Superior temporal gyrus (tissue), 1 donor: ENCODE data around the gene HSP90B1.
A peak's percentile ranks its signal among the peaks of the same experiment; 100 is the strongest.

Experiments used
- DNase-seq: peaks from one replicate; pipeline ENCODE4 v3.0.0-alpha.2; 2016; ENCODE audit errors: extremely low spot score

Gene HSP90B1

DNA sequence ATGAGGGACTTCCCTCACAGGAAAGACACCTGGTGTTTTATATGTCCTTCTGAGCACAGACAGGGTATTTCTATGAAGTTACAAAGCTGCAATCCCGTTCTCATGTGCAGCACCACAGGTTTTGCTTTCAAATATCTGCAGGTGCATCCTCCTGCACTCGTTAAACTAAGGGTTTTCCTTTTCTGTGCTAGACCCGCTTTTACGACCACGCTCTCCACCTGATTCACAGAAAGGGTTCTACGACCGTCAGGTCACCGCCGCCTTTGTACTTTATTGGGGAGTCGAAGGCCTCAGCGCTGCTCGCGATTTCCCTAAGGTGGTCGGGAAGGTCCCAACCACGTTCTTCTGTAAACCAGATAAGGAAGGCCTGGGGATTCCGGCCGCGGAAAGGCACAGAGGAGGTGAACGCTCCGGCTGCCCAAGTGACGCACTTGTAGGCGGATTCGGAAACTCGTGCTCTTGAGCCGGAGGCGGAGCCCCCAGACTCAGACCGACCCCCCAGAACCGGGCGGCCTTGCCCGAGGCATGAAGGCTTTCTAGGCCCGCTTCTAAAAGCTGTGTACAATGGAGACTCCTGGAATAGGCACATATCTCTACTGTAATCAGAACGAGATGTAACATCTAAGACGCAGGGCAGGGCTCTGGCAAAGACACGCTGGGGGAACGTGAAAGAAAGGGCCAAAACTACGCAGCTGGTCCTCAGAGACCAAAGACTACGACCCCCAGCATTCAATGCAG is 995 bp upstream of the HSP90B1 start:
- peak; percentile 95 for DNase-seq

DNA sequence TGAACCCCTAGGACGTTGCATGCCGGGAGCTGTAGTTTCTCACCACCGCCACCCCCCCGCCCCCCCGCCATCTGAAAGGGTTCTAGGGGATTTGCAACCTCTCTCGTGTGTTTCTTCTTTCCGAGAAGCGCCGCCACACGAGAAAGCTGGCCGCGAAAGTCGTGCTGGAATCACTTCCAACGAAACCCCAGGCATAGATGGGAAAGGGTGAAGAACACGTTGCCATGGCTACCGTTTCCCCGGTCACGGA is 501 bp upstream of the HSP90B1 start:
- DNase-seq = no peak

DNA sequence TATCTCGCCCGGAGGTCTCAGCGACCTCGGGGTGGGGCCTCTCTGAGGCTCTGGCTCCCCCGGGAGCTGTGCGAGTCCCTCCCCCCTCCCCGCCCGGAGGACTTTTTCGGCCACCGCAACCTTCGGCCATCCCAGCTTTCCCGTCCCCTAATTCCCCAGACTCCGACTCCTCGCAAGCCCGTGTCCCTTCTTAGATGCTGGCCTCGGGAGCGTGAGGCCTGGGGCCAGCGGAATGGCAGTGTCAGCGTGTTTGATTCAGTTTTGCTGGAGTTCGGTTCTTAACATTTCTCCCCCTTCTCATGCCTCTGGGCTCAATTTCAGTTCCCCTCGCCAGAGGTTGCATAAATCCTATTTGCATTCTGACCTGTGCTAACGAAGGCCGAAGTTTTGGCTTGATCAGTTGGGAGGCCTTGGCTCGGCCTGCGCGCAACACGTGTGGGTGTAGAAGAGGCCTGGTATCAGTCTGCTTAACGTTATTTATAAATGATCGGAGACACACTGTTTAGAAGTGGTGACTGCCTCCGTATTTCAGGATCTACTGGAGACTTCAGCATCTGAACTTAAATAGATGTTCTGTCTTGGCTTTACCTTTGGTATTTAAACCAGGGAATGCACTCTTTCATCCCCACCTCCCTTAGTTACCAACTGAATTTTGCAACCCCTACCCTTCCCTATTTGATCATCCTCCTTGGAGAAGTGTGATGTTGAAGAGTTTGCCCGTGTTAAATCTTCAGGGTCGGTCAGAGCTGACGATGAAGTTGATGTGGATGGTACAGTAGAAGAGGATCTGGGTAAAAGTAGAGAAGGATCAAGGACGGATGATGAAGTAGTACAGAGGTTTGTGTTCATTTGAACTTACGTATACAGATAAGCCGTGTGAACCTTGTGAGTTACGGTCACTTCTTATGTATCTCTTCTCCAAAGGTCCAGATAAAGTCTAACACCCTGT is 851 bp downstream of the HSP90B1 start:
- DNase-seq = no peak

DNA sequence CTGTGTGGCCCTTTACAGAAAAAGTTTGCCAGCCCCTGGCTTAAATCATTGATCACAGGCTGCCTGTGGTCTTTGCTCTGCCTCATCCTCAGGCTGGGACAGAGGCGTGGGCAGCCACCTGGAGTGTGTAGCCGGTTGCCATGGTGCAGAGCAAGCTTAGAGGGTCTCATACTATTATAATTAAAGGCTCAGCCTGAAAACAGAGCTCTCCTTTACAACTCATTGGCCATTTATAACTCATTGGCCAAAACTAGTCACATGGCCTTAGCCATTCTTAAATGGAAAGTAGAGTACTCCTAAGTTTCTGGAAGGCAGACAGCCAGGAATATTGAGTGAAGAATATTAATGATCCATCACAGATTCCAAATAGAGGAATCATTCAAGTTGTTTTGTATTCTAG is 3.0 kb downstream of the HSP90B1 start:
- DNase-seq = no peak

DNA sequence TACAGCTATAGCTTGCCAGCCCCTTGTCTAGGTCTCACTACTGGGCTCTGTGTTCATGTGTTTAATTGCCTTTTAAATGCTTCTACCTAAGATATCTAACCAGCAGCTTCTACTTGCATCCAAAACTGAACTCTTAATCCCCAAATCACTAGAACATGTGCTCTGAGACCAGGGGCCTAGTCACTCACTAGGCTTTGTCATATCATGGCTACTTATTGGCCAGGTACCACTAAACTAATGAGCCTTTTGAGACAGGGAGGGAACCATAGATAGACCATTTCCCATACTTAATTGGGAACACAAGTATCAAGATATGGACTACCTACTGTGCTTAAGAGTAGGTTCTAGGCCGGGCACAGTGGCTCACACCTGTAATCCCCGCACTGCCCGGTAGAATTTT is 6.5 kb downstream of the HSP90B1 start:
- no peak for DNase-seq

DNA sequence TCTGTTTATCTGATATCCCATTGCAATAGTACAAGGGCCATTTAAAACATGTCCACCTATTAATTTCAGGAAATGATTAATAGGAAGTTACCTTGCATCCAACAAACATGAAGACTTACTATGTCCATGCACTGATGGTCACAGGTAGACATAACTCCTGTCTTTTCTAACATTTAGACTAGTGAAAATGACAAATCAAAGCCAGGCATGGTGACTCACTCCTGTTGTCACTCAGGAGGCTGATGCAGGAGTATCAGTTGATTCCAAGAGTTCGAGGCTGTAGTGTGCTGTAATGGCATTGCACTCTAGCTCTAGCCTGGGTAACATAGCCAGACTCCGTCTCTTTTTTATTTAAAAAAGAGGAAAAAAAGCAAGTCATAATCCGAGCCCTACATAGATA is 14.8 kb downstream of the HSP90B1 start:
- no peak for DNase-seq

DNA sequence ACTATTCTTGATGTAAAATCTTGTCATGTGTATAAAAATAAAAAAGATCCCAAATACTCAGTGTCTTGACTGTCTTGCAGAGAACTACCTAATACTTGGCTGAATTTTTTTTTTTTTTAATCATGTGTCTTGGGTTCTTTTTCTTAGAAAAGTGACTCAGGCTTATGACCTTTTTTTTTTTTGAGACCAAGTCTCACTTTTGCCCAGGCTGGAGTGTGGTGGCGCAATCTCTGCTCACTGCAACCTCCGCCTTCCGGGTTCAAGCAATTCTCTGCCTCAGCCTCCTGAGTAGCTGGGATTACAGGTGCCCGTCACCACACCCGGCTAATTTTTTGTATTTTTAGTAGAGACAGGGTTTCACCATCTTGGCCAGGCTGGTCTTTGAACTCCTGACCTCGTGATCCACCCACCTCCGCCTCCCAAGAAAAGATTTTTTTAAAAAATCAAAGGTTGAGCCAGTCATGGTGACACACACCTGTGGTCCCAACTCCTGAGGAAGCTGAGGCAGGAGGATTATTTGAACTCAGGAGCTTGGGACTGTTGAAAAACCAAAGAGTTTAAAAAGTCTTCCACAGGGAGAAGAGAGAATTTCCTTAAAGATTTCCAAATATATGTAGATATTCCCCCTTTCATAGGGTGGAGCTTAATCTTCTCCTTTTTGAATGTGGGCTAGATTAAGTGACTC is 17.8 kb downstream of the HSP90B1 start:
- DNase-seq = no peak

DNA sequence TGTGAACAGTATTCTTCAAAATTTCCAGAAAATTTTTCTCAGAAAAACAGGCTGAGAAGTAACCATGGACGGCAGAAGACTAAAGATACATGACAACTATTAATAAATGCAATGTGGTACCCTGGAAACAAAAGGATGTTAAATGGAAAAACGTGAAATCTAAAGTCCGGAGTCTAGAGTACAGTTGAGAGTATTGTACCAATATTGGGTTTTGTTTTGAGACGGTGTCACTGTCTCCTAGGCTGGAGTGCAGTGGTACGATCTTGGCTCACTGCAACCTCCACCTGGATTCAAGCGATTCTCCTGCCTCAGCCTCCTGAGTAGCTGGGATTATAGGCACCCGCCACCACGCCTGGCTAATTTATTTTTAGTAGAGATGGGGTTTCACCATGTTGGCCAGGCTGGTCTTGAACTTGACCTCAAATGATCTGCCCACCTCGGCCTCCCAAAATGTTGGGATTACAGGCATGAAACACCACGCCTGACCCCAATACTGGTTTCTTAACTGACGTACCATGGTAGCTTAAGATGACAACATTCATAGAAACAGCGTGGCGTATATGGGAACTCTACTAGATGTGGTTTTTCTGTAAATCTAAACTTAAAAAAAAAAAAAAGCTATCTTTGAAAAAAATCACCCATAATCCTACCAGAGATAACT is 18.7 kb downstream of the HSP90B1 start:
- no peak for DNase-seq

DNA sequence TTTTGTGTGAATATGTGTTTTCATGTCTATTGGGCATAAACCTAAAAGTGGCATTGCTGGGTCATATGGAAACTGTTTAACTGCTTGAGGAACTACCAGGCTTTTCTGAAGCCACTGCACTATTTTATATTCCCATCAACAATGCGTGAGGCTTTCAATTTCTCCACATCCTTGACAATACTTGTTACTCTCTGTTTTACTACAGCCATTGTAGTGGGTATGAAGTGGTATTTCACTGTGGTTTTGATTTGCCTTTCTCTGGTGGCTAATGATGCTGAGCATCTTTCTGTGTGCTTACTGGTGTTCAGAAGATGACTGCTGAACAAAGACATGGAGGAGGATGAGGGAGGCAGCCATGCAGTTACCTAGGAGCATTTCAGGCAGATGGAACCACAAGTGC is 22.3 kb downstream of the HSP90B1 start:
- no peak for DNase-seq

DNA sequence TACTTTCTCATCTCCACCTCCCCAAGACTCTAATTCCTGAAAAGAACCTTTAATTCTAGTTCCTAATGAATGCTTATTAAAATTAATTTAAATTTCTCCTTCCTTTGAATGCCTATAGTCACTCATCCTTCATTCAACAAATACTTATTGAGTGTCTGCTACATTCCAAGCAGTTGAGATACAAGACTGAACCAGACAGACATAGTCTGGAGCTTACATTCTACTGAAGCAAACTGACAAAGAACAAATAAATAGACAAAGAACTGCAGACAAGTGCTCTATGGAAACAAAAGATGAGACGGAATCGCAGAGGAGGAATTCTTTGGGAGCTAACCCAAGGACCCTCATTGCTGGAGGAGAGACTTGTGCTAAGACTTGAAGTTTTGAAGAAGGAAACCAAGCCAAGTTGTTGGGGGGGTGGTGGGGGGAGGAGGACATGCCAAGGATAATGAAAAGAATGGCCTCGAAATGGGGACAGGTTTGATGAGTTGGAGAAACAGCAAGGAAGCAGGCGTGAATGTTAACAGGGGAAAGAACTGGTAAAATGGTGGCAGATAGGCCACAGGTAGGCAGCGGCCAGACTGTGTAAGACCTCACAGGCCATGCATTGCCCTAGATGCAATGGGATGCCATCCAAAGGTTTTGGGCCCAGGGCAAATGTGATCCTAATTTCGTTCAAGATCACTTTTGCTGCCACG is 25.8 kb downstream of the HSP90B1 start:
- no peak for DNase-seq

DNA sequence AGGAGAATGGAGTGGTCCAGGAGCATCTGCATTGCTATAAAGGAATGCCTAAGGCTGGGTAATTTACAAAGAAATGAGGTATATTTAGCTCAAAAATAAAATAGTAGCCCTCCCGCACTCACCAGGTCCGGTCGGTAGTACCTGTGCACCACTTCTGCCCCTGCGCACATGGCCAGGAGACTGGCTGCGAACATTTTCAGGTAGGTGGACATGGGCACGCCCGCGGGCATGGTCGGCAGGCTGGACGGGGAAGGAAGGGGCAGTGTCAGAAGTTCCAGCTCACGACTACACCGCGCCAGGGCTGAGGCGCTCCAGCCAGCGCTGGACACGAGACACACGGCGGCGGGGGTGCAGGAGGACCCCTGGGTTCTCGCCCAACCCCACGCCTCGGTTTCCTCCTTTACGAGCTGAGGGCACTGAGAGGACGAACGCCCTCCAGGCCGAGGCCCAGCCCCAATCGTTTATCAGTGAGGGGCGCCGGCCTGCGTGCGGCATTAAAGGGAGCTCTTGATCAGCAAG is 26.4 kb downstream of the HSP90B1 start:
- no peak for DNase-seq

DNA sequence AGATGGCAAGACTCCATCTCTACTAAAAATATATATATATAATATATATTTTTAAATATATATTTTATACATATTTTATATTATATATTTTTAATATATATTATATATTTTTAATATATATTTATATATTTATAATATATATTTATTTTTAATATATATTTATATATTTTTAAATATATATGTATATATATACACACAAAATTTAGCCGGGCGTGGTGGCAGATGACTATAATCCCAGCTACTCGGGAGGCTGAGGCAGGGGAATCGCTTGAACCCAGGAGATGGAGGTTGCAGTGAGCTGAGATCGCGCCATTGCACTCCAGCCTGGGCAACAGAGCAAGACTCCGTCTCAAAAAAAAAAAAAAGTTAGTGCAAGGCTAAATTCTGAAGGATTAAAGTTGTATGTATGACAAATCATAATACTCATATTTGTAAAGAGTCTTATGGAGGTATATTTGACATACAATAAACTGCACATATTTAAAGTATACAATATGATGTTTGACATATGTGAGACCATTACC is 27.7 kb downstream of the HSP90B1 start:
- no peak for DNase-seq

DNA sequence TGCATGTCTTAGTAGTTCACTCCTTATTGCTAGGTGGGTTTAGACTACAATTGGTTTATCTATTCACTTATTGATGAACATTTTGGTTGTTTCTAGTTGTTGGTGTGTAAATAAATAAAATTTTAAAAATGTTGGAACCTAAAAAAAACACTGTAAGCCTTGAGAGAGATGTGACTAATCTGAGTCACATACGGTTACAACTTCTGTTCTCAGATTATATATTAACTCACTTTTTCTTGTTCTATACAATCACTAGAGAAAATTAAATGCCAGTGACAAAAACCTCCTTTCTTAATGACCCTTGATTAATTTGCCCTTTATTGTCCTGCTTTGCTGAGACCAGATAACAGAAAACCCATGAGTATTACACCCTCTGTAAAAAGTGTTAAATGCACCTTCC is 28.4 kb downstream of the HSP90B1 start:
- no peak for DNase-seq

DNA sequence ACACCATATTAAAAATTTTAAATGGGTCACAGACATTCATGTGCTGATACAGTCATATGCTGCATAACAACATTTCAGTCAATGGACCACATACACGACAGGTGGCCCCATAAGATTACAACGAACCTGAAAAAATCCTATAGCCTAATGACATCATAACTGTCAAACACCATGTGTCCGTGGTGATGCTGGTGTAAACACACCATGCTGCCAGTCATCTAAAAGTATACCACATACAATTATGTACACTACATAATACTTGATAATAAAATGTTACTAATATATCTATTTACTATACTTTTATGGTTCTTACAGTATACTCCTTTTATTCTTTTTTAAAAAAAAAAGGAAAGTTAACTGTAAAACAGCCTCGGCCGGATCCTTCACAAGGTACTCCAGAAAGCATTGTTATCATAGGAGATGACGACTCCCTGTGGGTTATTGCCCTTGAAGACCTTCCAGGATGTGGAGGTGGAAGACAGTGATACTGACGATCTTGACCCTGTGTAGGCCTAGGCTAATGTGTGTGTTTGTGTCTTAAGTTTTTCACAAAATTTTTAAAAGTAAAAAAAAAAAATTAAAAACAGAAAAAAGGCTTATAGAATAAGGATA is 30.5 kb downstream of the HSP90B1 start:
- no peak for DNase-seq

DNA sequence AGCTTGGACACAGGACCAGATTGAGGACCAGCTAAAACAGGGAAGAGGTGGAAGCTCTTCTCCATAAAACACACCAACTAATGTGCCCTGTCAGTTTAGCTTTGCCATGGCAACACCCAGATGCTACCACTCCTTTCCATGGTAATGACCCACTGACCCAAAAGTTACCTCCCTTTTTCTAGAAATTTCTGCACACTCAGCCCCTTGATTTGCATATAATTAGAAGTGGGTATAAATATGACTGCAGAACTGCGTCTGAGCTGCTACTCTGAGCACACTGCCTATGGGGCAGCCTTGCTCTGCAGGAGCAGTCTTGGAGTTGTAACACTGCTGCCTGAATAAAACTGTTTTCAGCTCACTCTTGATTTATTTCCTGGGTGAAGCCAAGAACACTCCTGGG is 32.3 kb downstream of the HSP90B1 start:
- DNase-seq = no peak

DNA sequence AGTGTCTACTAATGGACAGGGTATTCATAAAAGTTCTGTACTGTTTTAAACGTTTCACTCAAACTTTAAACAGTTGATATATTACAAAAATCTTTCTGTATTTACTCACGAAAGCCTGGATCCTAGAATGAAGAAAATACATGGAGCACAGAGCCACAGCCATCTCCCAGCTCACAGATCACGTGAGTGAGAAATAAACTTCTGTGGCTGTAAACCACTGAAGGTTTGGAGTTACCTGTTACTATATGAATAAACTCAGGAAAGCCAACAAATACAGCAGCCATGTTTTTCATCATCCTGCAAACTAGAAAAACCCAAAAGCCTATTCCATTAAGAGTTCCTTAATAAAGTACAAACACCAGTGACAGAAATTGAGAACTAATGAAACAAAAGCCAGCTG is 34.6 kb downstream of the HSP90B1 start:
- DNase-seq = peak; percentile 23

DNA sequence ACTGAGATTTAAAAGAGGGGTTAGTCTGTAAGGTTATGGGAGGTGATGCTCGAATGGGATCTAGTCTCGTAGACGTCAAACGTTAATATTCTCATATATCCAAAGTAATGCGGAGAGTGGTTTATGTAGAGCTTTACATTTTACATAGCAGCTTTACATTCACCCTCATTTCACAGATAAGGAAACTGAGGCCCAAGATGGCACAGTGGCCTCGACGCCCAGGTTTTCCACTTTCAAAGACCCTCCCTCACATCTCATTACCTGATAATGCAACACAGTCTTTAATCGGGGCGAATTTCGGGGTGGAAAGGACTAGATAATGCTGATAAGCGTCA is 35.0 kb downstream of the HSP90B1 start:
- no peak for DNase-seq

DNA sequence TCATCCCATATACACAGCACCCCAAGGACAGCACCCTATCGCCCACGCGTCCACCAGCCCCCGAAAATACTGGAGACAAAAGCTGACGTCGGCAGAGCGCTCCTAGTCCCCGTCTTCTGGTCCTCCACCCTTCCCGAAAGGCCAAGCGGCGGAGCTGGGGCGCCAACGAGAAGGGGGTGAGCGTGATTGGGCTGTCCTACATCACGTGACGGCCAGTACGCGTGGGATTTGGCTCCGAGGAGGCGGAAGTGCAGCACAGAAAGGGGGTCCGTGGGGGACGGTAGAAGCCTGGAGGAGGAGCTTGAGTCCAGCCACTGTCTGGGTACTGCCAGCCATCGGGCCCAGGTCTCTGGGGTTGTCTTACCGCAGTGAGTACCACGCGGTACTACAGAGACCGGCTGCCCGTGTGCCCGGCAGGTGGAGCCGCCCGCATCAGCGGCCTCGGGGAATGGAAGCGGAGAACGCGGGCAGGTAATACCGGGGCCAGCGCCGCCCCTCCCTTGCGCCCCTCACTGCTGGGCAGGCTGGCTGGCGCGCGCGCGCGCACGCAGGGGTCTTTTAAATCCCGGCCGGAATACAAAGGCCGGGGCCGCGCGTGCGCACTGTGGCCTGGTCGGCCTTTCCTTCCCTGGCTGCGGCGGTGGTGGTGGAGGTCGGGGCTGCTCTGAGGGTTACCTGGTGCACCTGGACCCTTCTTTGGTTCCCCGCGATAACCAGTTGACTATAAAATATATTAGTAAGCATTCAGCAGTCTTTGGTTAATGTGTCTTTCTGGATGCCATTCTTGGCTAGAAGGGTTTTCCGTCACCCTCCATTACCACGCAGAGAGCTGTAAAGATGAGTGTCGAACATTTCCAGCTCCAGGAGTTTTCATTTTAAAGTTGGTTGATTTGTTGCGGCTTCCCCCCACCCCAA is 35.6 kb downstream of the HSP90B1 start, which contains the start of gene TDG:
TDG (plus strand) TSS at position 283 of the 915 bp plus-strand sequence; CDS start at position 449, 166 bp downstream.
- DNase-seq = peak; percentile 99

DNA sequence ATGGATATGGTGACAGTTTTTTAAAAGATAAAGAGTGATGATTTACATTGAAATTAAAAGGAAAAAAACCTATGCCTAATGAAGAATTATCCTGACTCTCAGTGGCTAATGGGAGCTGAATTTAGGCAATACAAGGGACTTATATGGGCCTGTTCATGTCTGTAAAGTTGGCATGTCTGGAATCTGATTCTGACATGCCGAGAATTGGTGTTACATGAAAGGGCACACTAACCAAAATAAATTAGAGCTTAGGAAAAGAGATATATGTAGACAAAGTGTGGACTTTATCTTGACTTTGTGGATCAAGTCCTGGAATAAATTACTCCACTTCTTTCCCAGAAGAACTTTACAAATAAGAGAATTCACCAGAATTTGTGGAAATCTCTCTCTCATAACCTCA is 36.5 kb downstream of the HSP90B1 start:
- DNase-seq = no peak

DNA sequence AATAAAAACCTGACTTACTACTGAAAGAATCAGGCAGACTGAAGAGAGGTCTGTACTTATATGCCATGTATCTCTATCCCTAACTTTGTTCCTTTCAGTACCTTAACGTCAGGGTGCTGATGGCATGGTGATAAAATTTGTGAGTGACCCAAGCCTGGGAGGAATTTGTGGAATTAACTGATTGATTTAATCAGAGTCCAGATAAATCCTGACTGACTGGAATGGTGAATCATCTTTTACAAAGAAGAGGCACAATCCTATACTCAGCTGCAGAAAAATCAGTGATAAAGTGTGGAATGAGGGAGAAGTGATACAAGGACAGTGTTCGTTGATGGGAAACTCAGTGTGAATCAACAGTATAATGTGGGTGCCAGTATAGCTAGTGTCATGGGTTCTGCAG is 39.2 kb downstream of the HSP90B1 start:
- no peak for DNase-seq
